NCI-H524 (cell line): Measurements from ENCODE around the gene SCRT2.

Source experiments
- DNase-seq, 2 experiments: peaks; one replicate each; lab custom pipeline; 2025; lab: John Stamatoyannopoulos, UW

The SCRT2 gene

DNA sequence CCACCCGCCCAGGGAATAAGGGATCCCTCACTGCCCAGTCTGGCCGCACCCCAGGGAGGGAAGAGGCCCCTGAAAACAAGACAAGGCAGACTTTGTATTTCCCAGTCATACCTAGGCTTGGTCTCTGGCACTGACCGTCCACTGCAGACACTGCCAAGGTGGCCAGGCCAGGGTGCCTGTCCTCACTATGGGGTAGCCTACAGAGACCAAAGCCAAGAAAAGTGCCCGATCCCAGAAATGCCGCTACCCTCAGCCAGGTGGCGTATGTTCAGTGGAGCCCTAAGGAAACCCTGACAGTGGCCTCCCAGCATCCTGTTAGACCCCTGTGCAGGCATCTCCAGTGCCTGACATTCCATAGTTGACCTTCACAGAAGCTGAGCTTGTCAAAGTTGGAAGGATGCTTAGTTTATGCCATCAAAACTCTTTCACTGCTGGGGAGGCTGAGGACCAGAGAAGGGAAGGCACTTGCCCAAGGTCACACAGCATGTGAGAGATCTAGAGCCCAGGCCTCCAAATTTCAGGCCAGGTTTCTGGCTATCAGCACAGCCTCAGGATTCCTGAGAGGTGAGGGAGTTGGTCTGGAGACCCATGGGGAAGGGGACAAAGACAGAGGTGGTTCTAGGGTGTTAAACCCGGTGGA, 2.5 kb downstream of the SCRT2 start:
- DNase-seq, result peak in 1 of 2 experiments; percentile 28

GRCh38 chr20:671252-672030, 4.2 kb downstream of the SCRT2 start:
- DNase-seq, result no peak

- DNase-seq, result no peak
These were observed 6.0 kb downstream of the SCRT2 start for GRCh38 chr20:669573-669972.

- DNase-seq, result no peak
These were observed 7.0 kb downstream of the SCRT2 start for GRCh38 chr20:668638-669037.

DNA sequence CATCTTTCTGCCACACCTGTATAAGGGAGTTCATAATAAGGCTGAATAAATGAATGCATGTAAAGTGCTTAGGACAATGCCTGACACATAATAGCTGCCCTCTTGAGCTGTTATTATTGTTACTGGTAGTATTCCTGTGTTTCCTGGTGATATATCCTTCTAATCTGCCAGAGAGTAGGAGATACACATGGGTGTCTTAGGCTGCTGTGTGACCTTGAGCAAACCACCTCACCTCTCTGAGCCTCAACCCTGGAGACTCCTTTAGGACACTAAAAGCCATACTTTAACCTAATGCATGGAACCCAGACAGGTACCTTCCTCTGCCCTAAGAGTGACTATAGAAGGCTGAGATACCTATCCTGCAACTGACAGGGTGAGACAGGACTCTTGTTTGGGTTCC, 7.6 kb downstream of the SCRT2 start:
- no peak for DNase-seq

DNA sequence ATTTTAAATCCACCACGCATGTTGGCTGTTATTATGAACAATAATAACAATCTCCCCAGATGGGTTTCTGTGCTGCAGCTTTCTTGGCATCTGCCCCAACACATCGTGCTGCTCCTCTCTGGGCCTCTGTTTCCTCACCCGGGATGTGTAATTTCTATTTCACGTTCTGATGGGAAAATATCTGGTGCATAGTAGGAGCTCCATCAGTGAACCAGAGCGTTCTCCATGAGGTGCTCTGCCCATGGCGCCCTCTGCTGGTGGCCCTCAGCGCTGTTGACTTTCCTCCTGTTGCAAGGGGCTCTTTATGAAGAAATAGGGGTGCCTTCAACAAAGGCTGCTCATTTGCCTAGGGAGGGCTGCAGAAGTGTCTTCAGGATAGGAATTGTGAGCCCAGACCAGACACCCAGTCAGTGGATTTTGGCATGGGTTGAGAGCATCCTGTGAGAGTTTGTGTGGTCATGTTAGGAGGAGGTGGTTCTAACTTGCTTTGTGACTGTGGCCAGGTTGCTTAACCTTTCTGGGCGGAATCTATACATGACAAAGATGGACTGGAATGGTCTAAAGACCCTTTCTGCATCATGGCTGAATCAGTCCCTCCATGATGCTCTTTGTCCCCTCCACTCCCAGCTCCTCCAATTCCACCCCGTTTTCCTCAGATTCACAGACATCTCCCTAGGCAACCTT, 8.1 kb downstream of the SCRT2 start:
- DNase-seq, result peak; percentile 46 to 48

DNA sequence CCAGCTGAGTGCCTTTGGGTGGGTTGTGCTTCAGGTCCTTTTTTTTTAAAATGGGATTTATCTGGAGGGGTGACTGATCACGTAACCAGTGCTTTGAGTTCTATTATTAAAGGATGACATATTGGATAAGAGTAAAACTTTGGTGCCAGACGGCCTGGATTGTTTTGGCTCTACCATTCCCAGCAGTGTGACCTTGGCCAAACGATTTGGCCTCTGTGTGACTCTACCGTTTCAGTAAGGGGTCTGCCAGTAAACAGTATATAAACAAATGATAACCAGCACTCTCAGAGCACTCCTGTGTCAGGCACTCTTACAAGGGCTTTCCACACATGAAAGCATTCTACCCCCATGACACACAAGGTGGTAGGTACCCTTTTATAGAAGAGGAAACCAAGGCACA, 8.7 kb downstream of the SCRT2 start:
- no peak for DNase-seq

- no peak for DNase-seq
These were observed 10.3 kb downstream of the SCRT2 start for GRCh38 chr20:665276-665675.

GRCh38 chr20:664576-664975, 11.0 kb downstream of the SCRT2 start:
- no peak for DNase-seq

- no peak for DNase-seq
These were observed 11.5 kb downstream of the SCRT2 start for GRCh38 chr20:664151-664550.

GRCh38 chr20:663315-664090, 12.1 kb downstream of the SCRT2 start:
- DNase-seq, result peak in 1 of 2 experiments; percentile 49

DNA sequence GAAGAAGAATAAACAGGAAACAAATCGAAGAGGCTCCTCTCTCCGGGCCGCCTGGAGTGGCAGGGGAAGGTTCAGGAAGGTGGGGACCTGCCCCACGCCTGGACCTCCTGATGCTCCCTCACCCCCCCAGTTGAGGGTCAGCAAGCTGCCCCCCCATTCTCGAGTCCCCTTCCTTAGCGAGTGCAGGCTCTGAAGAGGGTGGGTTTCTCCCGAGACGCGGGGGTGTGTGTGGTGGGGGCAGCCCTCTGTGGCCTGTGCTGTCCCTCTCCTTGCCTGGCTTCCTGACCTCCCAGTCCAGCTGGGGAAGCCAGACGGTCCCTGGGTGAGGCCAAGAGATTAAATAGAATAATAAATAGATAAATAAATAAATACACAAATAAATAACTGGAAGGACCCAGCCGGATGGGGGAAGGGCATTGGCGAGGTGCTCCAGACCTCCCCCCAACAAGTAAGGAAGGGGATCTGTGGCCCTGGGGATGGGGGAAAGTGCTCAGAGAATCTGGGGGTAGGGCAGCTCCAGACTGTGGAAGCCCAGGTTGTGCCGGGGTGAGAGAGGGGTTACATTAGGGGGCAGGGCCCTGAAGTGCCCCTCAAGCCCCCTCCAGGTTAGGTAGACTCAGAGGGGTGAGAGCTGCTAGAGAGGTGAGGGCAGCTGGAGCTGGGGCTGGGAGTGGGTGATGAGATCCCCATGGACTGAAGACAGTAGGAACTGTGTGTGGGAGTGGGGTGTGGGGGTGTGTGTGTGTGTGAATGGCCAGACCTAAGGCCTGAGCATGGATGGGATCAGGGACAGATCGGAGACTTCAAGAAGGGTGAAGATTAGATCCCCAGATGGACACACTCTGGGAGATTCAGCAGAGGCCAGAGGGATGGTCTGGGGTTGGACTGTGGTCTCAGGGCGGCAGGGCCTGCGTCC, 13.1 kb downstream of the SCRT2 start:
- no peak for DNase-seq

GRCh38 chr20:661474-662270, 13.9 kb downstream of the SCRT2 start:
- DNase-seq, result peak in 1 of 2 experiments; percentile 30

GRCh38 chr20:658731-659291, 16.8 kb downstream of the SCRT2 start:
- no peak for DNase-seq

GRCh38 chr20:658202-658601, 17.4 kb downstream of the SCRT2 start:
- DNase-seq, result no peak

DNA sequence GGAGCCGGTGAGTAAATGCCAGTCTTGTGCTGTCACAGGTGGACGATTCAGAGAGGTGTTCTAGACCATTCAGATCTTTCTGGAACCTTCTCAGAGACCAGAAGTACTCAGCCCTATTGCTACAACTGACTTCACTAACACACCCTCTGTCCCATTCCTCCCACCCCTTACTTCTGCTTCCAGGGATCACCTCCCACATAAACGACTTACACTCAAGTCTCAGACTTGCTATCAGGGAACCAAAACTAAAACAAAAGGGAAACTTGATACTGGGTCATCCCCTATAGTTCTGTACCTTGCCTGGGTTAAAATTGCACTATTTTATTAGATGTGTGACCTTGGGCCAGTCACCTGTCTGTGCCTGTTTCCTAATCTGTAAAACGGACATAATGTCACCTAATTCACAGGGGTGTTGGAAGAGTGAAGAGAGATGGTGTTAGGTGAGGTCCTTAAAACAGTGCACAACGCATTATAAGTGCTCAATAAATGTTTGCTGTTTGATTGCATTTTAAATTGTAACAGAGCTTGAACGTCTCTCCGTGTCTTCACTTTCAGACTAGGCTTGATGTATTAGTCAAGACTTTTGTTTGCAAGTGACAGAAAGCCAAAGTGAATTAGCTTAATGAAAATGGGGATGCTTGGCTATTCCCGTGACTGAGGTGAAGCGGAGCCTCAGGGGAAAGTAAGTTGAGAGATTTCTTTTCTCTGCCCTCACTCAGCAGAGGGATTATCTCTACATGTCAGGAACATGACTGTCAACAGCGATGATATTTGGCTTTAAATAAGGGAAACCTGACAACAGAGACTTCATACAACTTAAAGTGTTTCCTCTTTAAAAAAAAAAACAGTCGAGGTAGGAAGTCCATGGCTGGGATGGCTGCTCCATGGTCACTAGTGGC, 19.6 kb downstream of the SCRT2 start:
- no peak for DNase-seq

DNA sequence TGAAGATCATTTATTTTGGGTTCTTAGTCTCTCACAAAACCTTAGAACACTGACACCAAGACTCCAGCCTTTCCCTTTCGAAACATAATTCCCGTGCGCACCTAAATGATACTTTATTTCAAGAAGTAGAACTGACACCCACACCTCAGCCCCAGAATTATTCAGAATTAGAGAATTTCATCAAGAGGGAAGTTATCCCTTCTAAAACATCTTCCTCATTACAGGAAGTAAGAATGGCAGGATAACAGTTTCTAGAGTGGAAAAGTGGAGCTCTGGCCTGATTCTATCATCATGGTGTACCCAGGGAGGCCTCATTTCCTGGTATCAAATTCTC, 21.2 kb downstream of the SCRT2 start:
- no peak for DNase-seq

GRCh38 chr20:653590-654416, 21.8 kb downstream of the SCRT2 start:
- no peak for DNase-seq
